HEK293 (cell line): ENCODE results near the gene CHST15.

Experiments
- CTCF ChIA-PET: fragments of 350-600 bp; formaldehyde crosslinking; extraction: SDS; loops from one replicate; lab custom pipeline; 2021; ENCODE audit warnings: antibody characterized with exemption; lab: Yijun Ruan, JAX
- POLR2A ChIA-PET: fragments of 300-600 bp; formaldehyde crosslinking; extraction: SDS; loops from one replicate; lab custom pipeline; 2020; ENCODE audit warnings: antibody characterized with exemption, inconsistent platforms; lab: Yijun Ruan, JAX
- H3K27ac ChIP-seq: fragments of 200-500 bp; sonication (Bioruptor generic); 2 replicates; pipeline ENCODE4 v1.5.1; 2014; ENCODE audit warnings: low read depth, low read length, control low read depth, inconsistent platforms; ENCODE audit errors: extremely low read depth
- H3K36me3 ChIP-seq, 2 experiments: fragments of 200-500 bp in 1 of 2; sonication (Bioruptor generic) in 1 of 2; 1 replicate in 1 of 2; 2 replicates in 1 of 2; pipeline ENCODE4 v1.5.1; 2014 to 2017; ENCODE audit warnings: inconsistent platforms in 2 of 2, low read length in 2 of 2; ENCODE audit not compliant: control insufficient read depth in 2 of 2, insufficient read depth in 1 of 2
- H3K4me1 ChIP-seq: fragments of 200-500 bp; sonication (Bioruptor generic); 2 replicates; pipeline ENCODE4 v1.5.1; 2014; ENCODE audit warnings: mild to moderate bottlenecking, low read length, inconsistent platforms; ENCODE audit not compliant: control insufficient read depth, insufficient read depth
- H3K4me3 ChIP-seq: 2 replicates; pipeline ENCODE4 v1.5.1; 2011; ENCODE audit warnings: low read depth, mild to moderate bottlenecking, control low read depth, low read length, moderate library complexity
- H3K9me3 ChIP-seq: fragments of 200-500 bp; sonication (Bioruptor generic); 2 replicates; pipeline ENCODE4 v1.5.1; 2014; ENCODE audit warnings: low read depth, low read length, inconsistent platforms; ENCODE audit not compliant: control insufficient read depth, insufficient read depth
- BCL11A ChIP-seq: fragments of 450-650 bp; formaldehyde crosslinking; IDR thresholded peaks from 2 replicates; pipeline ENCODE4 v1.5.1; 2016; ENCODE audit warnings: low read depth, missing biosample characterization, missing genetic modification characterization
- GFI1B ChIP-seq: fragments of 450-650 bp; formaldehyde crosslinking; IDR thresholded peaks from 2 replicates; pipeline ENCODE4 v1.5.1; 2016; ENCODE audit warnings: missing biosample characterization, missing genetic modification characterization
- GLIS2 ChIP-seq: fragments of 450-650 bp; formaldehyde crosslinking; IDR thresholded peaks from 2 replicates; pipeline ENCODE4 v1.5.1; 2016; ENCODE audit warnings: missing biosample characterization, missing genetic modification characterization
- IKZF3 ChIP-seq: fragments of 450-650 bp; IDR thresholded peaks from 2 replicates; pipeline ENCODE4 v1.5.0; 2018; ENCODE audit warnings: missing biosample characterization, mild to moderate bottlenecking, missing genetic modification characterization, moderate library complexity
- KLF9 ChIP-seq: fragments of 450-650 bp; formaldehyde crosslinking; IDR thresholded peaks from 2 replicates; pipeline ENCODE4 v1.5.1; 2016; ENCODE audit warnings: missing biosample characterization, missing genetic modification characterization, low read depth
- MEIS1 ChIP-seq: sonication (generic); formaldehyde crosslinking; IDR thresholded peaks from 2 replicates; pipeline ENCODE4 v1.8.1; 2022; ENCODE audit warnings: missing genetic modification reagents, mild to moderate bottlenecking, borderline replicate concordance
- PATZ1 ChIP-seq: fragments of 450-650 bp; formaldehyde crosslinking; IDR thresholded peaks from 2 replicates; pipeline ENCODE4 v1.5.1; 2016; ENCODE audit warnings: missing biosample characterization, missing genetic modification characterization
- PRDM1 ChIP-seq: fragments of 450-650 bp; formaldehyde crosslinking; IDR thresholded peaks from 2 replicates; pipeline ENCODE4; 2016; ENCODE audit warnings: missing biosample characterization, missing genetic modification characterization
- PRDM6 ChIP-seq: fragments of 450-650 bp; formaldehyde crosslinking; IDR thresholded peaks from 2 replicates; pipeline ENCODE4 v1.5.1; 2017; ENCODE audit warnings: missing biosample characterization, missing genetic modification characterization
- SETDB1 ChIP-seq: IDR thresholded peaks from one replicate; pipeline ENCODE4 v1.6.1; 2017; ENCODE audit warnings: mild to moderate bottlenecking, low read length, moderate library complexity, mixed read lengths; ENCODE audit not compliant: insufficient read length
- SP7 ChIP-seq: fragments of 450-650 bp; formaldehyde crosslinking; IDR thresholded peaks from 2 replicates; pipeline ENCODE4 v1.5.1; 2016; ENCODE audit warnings: missing biosample characterization, missing genetic modification characterization
- ZFP69B ChIP-seq: fragments of 450-650 bp; formaldehyde crosslinking; IDR thresholded peaks from 2 replicates; pipeline ENCODE4 v1.5.1; 2016; ENCODE audit warnings: missing biosample characterization, missing genetic modification characterization
- ZIC2 ChIP-seq: fragments of 450-650 bp; formaldehyde crosslinking; IDR thresholded peaks from 2 replicates; pipeline ENCODE4 v1.5.1; 2016; ENCODE audit warnings: missing biosample characterization, missing genetic modification characterization
- ZNF10 ChIP-seq: fragments of 450-650 bp; formaldehyde crosslinking; IDR thresholded peaks from 2 replicates; pipeline ENCODE4 v1.5.1; 2017; ENCODE audit warnings: missing biosample characterization, missing genetic modification characterization
- ZNF132 ChIP-seq: fragments of 450-650 bp; formaldehyde crosslinking; IDR thresholded peaks from 2 replicates; pipeline ENCODE4 v1.5.1; 2017; ENCODE audit warnings: missing biosample characterization, missing genetic modification characterization, borderline replicate concordance
- ZNF174 ChIP-seq: fragments of 450-650 bp; formaldehyde crosslinking; IDR thresholded peaks from 2 replicates; pipeline ENCODE4 v1.5.0; 2017; ENCODE audit warnings: missing biosample characterization, mild to moderate bottlenecking, missing genetic modification characterization
- ZNF175 ChIP-seq: fragments of 450-650 bp; formaldehyde crosslinking; IDR thresholded peaks from 2 replicates; pipeline ENCODE4 v1.5.1; 2016; ENCODE audit warnings: missing biosample characterization, missing genetic modification characterization
- ZNF354C ChIP-seq: fragments of 450-650 bp; formaldehyde crosslinking; IDR thresholded peaks from 2 replicates; pipeline ENCODE4 v1.5.1; 2016; ENCODE audit warnings: missing biosample characterization, missing genetic modification characterization, low read depth, borderline replicate concordance
- ZNF37A ChIP-seq: fragments of 450-650 bp; IDR thresholded peaks from 2 replicates; pipeline ENCODE4 v1.5.1; 2018; ENCODE audit warnings: missing biosample characterization, missing genetic modification characterization
- ZNF398 ChIP-seq: fragments of 450-650 bp; formaldehyde crosslinking; IDR thresholded peaks from 2 replicates; pipeline ENCODE4 v1.5.1; 2017; ENCODE audit warnings: missing biosample characterization, missing genetic modification characterization
- ZNF449 ChIP-seq: fragments of 450-650 bp; formaldehyde crosslinking; IDR thresholded peaks from 2 replicates; pipeline ENCODE4 v1.5.1; 2017; ENCODE audit warnings: missing biosample characterization, mild to moderate bottlenecking, missing genetic modification characterization, moderate library complexity
- ZNF473 ChIP-seq: fragments of 450-650 bp; formaldehyde crosslinking; IDR thresholded peaks from 2 replicates; pipeline ENCODE4 v1.5.1; 2017; ENCODE audit warnings: missing biosample characterization, missing genetic modification characterization
- ZNF549 ChIP-seq: fragments of 450-650 bp; IDR thresholded peaks from 2 replicates; pipeline ENCODE4 v1.5.1; 2018; ENCODE audit warnings: missing biosample characterization, missing genetic modification characterization, mild to moderate bottlenecking, inconsistent platforms, moderate library complexity
- ZNF558 ChIP-seq: fragments of 450-650 bp; formaldehyde crosslinking; IDR thresholded peaks from 2 replicates; pipeline ENCODE4 v1.5.1; 2016; ENCODE audit warnings: missing biosample characterization, missing genetic modification characterization
- ZNF596 ChIP-seq: fragments of 450-650 bp; IDR thresholded peaks from 2 replicates; pipeline ENCODE4 v1.5.0; 2018; ENCODE audit warnings: missing biosample characterization, mild to moderate bottlenecking, missing genetic modification characterization, moderate library complexity
- ZNF629 ChIP-seq: fragments of 450-650 bp; formaldehyde crosslinking; IDR thresholded peaks from 2 replicates; pipeline ENCODE4 v1.5.1; 2017; ENCODE audit warnings: missing biosample characterization, missing genetic modification characterization
- ZNF639 ChIP-seq: fragments of 450-650 bp; formaldehyde crosslinking; IDR thresholded peaks from 2 replicates; pipeline ENCODE4 v1.5.1; 2016; ENCODE audit warnings: missing biosample characterization, missing genetic modification characterization
- ZNF747 ChIP-seq: fragments of 450-650 bp; formaldehyde crosslinking; IDR thresholded peaks from 2 replicates; pipeline ENCODE4 v1.5.1; 2016; ENCODE audit warnings: missing biosample characterization, missing genetic modification characterization
- ZSCAN30 ChIP-seq: fragments of 450-650 bp; IDR thresholded peaks from 2 replicates; pipeline ENCODE4 v1.5.1; 2018; ENCODE audit warnings: missing biosample characterization, mild to moderate bottlenecking, missing genetic modification characterization, moderate library complexity

CHST15 gene

GRCh38 chr10:123988694-123989093 is 104.7 kb downstream of the CHST15 start (continued):
- TF ChIP-seq PRDM6 (tag by site-specific recombination), result no peak
- no peak for TF ChIP-seq ZNF10 (tag by site-specific recombination)
- no peak for TF ChIP-seq ZNF549 (tag by site-specific recombination)
- no peak for TF ChIP-seq ZNF175 (tag by site-specific recombination)
- TF ChIP-seq ZFP69B (tag by site-specific recombination), result no peak
- TF ChIP-seq MEIS1 (CRISPR knock-in tag), result no peak
- TF ChIP-seq BCL11A (tag by site-specific recombination), result no peak
- TF ChIP-seq ZNF354C, result no peak

- Histone ChIP-seq H3K9me3 (no peaks in the 10 kb centered on the region), H3K4me1 (no peaks in the 10 kb centered on the region), H3K36me3 (no peaks in the 10 kb centered on the region), H3K4me3 (no peak overlapping the region), H3K27ac (no peak overlapping the region)
- CTCF ChIA-PET, result interaction anchor here (1.2 kb wide), 1 partner anchor 413 kb away, joined by 3 read pairs; no protein-coding TSS in a partner anchor
- TF ChIP-seq GLIS2 (tag by site-specific recombination) (no peak), ZNF639 (no peak), ZNF132 (tag by site-specific recombination) (no peak), ZNF596 (tag by site-specific recombination) (no peak), ZNF747 (tag by site-specific recombination) (no peak), ZNF174 (no peak), ZNF558 (no peak), ZNF473 (no peak), SP7 (no peak), ZIC2 (tag by site-specific recombination) (no peak)
- POLR2A ChIA-PET, result no interaction called here
Measured at GRCh38 chr10:123986736-123987135, 106.7 kb downstream of the CHST15 start.

GRCh38 chr10:123974406-123974805 is 119.0 kb downstream of the CHST15 start:
- Histone ChIP-seq H3K9me3 (no peaks in the 10 kb centered on the region), H3K4me1 (no peaks in the 10 kb centered on the region), H3K36me3 (no peaks in the 10 kb centered on the region; a peak in 1 of 3 replicates), H3K27ac (no peak overlapping the region), H3K4me3 (no peak overlapping the region)
- ChIA-PET POLR2A (no interaction called here), CTCF (interaction anchor here (1.7 kb wide), 1 partner anchor 391 kb away, joined by 7 read pairs; no protein-coding TSS in a partner anchor)
- TF ChIP-seq GFI1B (tag by site-specific recombination), result no peak
- TF ChIP-seq PATZ1, result 0 out of 2 replicates have a peak, but pooled peaks have one; percentile 39
- TF ChIP-seq ZSCAN30 (tag by site-specific recombination), result no peak
- peak; percentile 35; the same call in 1 of the 2 replicates for TF ChIP-seq KLF9 (tag by site-specific recombination)
- TF ChIP-seq SETDB1, result peak; percentile 89
- peak; percentile 87 for TF ChIP-seq ZNF398 (tag by site-specific recombination)
- TF ChIP-seq IKZF3 (tag by site-specific recombination), result no peak
- TF ChIP-seq ZNF37A (tag by site-specific recombination), result no peak
- no peak for TF ChIP-seq ZNF449 (tag by site-specific recombination)
- no peak for TF ChIP-seq ZNF629 (tag by site-specific recombination)
- peak; percentile 45; the same call in 1 of the 2 replicates for TF ChIP-seq PRDM1 (tag by site-specific recombination)
